AG08396 (cell line): ENCODE data around the gene EEF2KMT.
"Not testable (repeated sequence)": the region's sequence is repeated elsewhere in the genome, so short reads cannot be mapped to it uniquely, and the experiment has no call there.

ENCODE experiments used
- DNase-seq: peaks from one replicate; pipeline ENCODE4 v3.0.0; 2012; ENCODE audit warnings: low spot score, mixed read lengths

Gene EEF2KMT

DNA sequence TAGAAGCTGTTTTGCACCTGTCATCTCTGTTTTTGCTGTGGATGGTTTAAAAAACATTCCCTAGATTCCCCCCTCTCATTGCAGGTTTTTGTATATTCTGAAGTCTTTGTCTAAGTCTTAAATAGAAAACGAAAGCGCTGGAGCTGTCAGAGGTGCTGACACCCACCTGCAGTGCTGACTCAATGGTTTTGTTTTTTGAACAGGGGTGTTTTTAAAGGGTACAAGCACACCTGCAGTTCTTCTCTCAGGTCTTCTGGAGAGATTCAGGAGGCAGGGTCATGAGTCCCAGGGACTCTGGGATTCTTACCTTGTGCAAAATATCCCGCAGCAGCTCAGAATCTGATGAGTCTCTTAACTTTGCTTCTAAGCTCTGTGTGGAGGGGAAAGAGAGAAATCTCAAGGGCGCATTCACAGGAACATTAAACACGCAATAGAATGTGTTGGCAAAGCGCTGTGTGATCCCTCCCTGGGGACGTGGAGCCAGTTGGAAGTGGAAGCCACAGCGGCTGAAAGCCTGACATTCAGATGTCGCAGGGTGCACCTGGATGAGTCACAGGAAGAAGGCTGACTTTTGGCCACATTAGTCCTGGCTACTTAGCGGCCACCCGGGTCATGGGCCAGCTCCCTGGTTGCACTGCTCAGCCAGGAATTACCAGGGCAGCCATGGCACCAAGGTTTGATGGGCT lies 2.3 kb downstream of the EEF2KMT start:
- DNase-seq = not testable (repeated sequence)

DNA sequence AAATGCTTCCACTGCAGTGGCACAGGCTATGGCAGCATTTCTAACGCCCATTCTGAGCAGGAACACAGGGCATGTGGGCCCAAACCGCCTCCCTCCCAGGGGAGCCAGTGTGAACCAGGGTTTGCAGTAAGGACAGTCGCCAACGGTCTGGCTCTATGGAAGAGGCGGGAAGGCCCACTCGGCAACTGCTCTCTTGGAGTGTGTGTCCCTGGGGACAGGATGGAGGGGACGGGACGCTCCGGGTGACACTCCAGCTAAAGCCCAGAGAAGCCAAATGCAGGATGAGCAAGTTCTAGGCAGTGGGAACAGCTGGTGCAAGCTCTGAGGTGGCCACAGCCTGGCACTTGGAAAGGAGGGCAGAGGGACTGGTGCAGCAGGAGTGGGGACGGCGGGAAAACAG lies 3.8 kb downstream of the EEF2KMT start:
- DNase-seq = not testable (repeated sequence)

DNA sequence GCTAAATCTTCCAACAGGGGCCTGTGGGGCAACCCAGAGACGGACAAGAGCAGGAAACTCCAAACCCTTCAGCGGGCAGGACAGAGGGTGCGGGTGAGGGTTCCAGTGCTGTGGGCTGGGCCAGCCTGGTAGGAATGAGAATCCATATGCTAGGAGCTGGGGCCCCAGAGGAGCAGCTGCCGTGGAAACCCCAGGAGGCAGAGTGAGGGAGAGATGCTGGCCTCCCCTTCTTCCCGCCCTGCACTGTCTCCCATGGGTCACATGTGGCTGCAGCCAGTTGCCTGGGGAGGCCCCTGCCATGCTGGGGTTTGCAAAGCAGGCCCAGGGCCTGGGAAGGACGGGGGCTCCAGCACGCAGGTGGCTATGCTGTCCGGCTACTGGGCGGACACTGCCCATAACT lies 4.5 kb downstream of the EEF2KMT start:
- not testable (repeated sequence) for DNase-seq

DNA sequence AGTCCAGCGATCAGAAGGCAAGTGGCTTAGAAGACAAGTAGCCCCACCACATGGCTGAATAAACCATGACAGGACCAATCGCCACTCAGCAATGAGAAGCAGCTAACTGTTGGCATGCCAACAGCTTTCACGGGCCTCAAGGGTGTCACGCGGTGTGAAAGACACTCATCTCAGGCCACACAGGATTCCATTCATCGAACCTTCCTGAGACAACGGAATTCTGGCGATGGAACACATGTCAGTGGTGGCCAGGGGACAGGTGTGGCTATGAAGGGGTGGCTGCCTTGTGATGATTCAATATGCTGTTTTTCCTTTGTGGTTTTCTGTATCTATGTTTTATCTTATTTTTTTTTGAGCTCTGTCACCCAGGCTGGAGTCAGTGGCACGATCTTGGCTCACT lies 7.0 kb downstream of the EEF2KMT start:
- not testable (repeated sequence) for DNase-seq

DNA sequence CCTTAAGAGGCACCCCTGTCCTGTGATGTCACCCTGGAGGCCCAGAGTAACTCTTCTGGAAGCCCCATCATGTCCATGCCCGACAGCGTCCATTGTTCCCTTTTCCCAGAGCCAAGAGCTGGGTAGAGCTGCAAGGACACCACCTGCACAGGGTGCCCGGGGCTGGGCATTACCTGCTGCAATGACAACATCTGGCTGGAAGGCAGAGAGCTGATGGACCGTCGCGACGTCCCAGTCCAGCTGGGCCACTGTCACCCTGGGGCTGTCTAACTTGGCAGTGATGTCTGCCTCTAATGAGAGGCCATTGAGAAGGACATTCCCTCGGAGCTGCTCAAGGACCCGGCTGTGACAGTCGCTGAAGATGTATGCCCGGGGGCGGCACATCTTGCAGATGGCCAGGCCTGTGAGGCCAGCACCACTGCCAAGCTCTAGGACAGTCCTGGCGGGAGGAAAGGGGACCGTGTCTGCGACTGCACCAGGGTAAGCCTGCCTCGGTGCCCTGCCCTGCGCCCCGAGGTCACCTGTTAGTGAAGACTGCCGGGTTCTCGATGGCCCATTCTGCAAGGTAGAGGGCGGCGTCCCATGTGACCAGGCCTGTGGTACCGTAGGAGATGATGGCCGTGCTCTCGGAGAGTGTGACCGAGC lies 7.6 kb downstream of the EEF2KMT start:
- not testable (repeated sequence) for DNase-seq

DNA sequence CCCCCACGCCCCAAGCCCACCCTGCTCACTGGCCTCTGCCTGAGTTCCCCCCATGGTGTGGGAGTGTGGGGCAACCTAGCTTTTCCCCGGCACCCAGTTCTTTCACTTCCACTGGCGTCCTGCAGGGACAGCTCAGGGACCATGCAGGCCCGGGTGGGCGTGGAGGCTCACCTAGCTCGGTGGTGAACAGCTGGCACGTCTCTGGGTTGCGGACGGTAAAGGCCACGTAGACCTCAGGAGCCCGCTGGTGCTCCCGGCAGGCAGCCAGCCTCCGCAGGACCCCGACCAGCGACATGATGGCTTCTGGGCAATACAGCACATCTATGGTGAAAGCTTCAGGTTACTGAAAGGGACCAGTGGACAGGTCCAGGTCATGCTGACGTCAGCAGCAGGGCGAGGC lies 8.7 kb downstream of the EEF2KMT start:
- DNase-seq = not testable (repeated sequence)

DNA sequence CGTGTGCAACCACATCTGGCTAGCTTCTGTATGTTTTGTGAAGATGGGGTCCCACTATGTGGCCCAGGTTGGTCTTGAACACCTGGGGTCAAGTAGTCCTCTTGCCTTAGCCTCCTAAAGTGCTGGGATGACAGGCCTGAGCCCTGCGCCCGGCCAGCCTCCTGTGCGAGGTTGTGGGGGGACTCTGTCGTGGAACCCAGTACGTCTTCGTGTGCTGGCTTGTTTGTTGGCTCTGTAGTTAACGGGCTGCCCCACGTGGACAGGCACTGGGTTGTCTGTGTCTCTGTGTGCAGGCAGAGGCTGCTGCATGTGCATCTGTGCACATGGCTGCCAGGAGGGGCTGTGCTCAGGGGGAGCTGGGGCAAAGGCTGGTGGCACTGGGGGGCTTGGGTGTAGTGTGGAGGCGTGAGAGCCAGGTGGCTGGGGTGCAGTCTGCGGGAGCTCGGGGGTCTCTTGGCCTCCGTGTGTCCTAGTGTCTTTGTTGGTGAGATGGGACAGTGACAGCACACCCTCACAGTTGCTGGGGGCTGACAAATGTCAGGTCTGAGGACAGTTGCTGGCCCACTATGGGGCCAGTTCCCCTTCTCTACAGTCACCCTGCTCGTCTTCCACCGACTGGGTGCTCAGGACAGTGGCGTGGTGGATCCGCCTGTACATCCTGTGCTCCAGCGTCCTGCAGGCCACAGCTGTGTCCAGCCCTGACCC lies 9.4 kb downstream of the EEF2KMT start:
- DNase-seq = not testable (repeated sequence)

DNA sequence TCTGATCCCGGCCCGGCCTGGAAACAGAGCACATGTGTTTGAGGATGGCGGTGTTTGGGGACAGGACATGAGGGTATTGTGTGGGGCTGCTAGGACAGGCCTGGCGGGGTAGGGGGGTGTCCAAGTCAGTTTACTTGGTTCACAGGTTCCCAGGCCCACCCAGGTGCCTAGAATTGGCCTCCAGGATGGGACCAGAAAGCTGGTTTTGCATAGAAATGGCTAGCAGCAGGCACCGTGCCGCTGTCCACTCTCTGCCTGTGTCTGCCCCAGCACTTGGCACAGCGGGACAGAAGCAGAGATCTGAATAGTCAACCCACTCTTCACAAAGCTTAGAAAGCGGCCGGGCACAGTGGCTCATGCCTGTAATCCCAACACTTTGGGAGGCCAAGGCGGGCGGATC lies 11.9 kb downstream of the EEF2KMT start:
- not testable (repeated sequence) for DNase-seq

DNA sequence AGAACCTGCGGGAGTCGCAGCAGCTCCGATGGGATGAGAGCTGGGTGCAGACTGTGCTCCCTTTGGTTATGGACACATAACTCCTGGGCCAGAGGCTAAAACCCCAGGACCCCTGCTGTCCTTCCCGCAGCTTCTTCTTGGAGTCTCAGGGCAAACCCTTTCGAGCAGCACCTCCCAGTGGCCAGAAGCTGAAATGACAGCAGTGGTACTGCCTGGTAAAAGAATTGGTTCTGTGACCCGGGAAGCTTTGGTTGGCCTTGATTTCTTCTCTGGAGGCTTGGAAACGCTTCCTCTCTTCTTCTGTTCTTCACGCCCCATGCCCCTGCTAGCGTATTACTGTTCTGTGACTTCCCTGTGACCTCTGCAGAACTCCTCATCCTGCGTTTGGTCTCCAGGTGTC lies 12.8 kb downstream of the EEF2KMT start:
- DNase-seq = peak; percentile 59

DNA sequence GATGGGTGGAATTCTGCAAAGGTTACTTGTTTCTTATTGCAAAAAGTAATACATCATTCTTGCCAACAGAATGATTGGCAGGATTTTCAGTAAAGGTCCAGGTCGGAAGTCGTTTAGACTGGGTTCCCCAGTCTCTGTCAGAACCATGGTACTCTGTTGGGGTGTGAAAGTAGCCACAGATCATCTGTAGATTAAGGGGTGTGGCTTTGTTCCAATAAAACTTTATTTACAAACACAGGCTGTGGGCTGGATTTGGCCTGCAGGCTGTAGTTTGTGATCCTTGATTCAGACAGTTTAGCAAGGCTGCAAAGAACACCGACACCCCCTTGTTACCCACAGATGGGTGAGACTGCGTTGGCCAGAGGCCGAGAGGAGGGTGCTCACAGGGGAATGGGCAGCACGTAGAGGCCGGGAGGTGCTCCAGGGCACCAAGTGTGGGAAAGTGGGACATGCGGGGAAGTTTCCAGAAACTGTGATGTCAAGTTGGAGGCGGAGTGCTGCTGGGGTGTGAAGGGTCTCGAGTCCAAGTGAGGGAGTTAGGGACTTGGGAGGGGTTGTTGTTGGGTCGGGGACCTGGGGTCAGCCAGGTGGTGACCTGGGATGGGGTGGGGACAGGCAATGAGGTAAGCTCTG lies 13.4 kb downstream of the EEF2KMT start:
- not testable (repeated sequence) for DNase-seq

DNA sequence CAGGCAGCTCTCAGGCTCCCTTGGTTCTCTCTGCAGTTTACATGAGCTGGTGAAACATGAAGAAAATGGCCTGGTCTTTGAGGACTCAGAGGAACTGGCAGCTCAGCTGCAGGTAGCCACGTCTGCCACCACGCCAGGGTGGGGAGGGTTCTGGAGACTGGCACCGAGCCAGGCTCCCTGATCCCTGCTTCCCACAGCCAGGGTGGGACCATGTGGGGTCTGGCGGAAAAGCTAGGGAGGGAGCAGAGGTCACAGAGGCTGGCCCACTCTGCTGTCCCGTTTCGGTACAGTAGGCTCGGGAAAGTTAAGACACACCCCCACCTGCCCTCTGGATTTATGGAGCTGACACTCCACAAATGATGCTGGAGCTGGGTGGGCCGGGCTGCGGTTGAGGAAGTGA lies 13.9 kb downstream of the EEF2KMT start:
- not testable (repeated sequence) for DNase-seq

DNA sequence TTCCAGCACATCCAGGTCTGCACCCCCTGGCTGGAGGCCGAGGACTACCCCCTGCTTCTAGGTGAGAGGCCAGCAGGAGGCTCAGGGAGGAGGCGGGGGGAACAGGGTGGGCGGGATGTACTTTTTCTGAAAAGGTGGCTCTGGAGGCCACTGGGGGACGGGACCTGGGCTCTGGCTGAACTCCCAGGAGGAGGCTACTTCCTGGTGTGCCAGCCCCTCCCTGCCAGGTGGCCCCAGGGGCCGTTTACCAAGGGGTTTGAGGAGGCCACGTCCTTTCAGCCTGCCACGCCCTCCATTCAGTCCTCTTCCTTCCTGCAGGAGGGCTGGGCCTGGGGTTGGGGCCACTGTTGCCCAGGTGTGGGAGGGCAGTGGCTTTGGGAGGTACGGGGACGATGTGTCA lies 16.6 kb downstream of the EEF2KMT start:
- DNase-seq = not testable (repeated sequence)

DNA sequence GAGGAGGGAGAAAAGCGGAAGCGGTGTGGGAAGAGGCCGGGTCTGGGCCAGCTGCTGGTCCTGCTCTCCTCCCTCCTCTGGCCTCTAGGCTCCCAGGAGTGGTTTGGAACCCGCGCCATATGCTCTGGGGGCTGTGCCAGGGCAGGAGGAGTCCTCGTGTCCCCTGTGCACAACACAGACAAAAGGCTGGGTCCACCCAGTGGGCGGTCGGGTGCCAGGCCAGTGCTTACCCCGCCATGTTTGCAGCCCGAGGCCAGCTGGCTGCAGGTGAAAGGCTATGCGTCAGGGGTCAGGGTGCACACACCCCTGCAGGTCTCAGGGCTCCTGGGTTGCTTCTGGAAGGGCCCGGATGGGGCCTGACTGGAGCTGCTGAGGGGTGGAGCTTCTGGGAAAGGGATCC lies 17.1 kb downstream of the EEF2KMT start:
- not testable (repeated sequence) for DNase-seq

DNA sequence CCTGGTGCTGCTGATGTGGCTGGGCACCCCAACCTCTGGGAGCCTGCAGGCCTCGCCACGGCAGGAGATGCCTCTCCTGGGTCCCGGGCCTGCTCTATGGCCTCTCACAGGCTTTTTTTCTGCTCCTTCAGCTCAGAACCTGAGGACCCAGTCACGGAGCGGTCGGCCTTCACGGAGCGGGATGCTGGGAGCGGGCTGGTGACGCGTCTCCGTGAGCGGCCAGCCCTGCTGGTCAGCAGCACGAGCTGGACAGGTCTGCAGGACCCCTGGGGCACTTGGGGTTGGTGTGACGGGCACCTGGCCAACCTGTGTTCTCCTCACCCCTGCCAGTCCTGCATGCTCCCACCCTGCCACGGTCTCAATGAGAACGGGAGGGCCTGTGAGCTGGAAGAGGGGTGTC lies 19.0 kb downstream of the EEF2KMT start:
- DNase-seq = no peak

DNA sequence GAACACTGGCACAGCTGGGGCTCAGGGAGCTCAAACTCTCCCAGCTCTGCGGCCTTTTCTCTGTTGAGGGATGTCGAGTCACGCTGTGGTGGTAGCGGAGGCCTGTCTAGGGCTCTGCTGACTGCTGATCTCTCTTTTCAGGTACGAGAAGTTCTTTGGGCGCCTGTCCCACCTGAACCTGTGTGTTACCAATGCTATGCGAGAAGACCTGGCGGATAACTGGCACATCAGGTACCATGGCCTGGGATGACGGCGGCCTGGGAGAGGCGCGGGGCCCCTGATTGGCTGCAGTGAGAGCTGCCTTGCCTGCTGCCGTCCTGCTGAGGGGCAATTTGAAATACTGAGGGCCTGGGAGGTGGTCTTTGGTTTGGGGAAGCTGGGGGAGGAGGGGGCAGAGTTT lies 20.3 kb downstream of the EEF2KMT start:
- DNase-seq = no peak

DNA sequence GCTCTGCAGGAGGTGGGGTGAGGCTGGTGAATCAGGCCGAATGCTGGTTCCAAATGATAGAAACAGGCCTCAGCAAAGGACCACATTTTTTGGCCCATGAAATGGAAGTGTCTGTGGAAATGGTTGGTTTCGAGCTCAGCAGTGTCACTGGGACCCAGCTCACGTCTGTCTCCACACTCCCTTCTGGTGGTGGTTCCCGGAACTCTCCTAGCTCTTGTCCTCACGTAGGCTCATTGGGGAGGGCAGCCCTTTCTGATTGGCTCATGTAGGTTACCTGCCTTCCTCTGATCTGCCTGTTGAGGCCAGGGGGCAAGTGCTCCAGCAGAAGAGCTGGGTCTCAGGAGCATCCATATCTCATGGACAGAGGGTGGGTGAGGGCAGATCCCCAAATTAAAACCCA lies 22.0 kb downstream of the EEF2KMT start:
- no peak for DNase-seq

DNA sequence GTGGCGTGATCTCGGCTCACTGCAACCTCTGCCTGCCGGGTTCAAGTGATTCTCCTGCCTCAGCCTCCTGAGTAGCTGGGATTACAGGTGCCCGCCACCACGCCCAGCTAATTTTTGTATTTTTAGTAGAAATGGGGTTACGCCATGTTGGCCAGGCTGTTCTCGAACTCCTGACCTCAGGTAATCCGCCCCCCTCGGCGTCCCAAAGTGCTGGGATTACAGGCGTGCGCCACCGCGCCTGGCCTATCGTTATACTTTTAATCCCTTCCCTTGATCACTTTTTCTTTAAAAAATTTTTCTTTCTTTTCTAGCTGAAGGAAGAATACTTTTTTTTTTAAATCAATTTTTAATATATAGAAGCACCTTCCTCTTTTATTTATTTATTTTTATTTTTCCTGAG lies 23.8 kb downstream of the EEF2KMT start:
- DNase-seq = not testable (repeated sequence)

DNA sequence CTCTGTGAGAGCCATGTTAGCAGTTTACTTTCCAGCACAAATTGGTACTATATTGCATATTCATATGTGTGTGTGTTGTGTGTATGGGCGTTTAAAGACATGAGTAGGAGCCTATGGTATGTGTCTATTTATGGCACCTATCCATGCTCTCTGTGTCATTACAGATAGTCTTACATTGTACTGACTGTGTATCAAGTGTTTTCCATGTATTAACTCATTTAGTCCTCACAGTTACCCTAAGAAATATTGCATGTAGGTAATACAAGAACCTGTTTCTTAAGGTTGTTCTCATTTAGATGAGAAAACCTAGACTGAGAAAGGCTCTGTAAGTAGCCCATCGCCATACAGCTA lies 24.3 kb downstream of the EEF2KMT start:
- no peak for DNase-seq

DNA sequence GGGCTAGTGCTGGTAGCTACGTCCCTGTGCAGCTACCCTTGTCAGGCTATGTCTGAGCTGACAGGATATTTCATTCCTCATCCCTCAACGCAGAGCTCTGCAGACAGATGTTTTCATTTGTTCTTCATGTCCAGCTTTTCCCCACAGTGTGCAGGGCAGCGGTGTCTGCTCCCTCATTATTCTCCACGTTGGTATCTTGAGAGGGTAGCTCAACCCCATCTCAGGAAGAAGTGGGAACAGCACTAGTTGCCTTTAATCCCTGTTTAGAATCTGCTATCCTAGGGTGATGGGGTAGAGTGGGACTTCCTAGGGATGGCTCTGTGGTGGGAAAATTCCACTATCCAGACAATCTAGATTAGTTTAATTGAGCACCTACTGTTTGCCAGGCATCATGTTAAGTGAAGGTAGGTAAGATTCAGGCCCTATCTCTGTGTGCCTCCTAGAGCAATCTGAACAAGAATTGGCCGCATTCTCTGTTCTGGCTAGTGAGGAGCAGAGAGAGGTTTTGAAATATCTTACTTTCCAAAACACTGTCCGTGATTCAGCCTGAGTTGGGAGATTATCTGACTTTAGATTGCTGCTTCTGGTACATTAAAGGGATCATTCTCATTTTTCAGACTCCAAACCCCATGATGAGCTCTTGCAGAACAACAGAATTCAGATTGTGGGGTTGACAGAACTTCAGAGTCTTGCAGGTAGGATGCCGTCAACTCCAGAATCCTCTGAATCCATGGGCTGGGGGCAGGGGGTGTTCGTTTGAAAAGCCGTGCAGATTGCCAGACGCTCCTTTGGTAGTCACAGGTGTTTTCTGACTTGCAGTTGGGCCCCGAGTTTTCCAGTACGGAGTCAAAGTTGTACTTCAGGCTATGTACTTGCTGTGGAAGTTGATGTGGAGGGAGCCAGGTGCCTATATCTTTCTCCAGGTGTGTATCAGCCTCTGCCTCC lies 25.0 kb downstream of the EEF2KMT start:
- DNase-seq = no peak

DNA sequence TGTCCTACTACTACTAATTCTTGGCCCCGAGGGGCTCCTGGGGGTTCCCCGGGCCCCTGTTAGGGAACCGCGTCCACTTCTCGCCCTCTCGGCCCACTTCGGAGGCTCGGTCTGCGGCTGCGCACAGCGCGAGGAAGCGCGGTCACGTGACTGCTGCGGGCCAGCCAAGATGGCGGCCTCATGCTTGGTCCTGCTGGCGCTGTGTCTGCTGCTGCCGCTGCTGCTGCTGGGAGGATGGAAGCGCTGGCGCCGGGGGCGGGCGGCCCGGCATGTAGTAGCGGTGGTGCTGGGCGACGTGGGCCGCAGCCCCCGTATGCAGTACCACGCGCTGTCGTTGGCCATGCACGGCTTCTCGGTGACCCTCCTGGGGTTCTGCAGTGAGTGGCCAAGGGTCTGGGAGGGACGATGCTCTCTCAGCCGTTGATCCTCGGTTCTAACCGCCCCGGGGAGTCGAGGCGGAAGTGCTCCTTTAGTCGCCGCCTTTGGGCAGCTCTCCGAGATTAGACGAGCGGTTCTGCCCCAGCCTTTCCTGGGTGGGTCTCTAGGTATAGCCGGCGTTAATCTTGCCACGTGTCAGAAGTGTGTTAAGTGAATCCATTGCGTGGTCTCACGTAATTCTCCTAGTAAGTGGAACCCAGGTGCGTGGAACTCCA lies 25.8 kb downstream of the EEF2KMT start, which contains the start of gene ALG1:
Gene ALG1, plus strand, starts transcription at position 163 of the 653 bp plus-strand sequence. Its CDS starts 7 bp downstream, at position 170.
- DNase-seq = peak; percentile 97

DNA sequence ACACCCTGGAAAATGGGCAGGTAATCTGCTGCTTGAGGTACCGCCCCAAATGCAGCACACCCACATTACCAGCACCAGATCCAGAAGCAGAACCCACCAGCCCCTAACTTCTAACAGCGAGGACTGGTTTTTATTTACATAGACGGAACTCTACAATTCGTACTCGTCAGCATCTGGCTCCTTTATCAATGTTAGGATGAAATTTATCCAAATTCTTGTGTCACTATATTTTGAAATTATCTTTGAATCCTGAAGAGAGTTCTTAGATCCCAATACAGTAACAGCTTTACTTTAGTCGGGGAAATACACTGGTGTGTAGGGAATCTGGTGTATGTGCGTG lies 26.3 kb downstream of the EEF2KMT start:
- no peak for DNase-seq
